Endometrial microvascular endothelial cells (primary cell): ENCODE measurements around the gene UBXN1. TPM values are rescaled to one million over a fixed set of nuclear protein-coding genes. Genes with fewer than 3 reads are reported as not detected.
"Not testable (repeated sequence)": the region's sequence is repeated elsewhere in the genome, so short reads cannot be mapped to it uniquely, and the experiment has no call there.

Experiments used
- in situ Hi-C: cut with HindIII; loops from 2 replicates; pipeline ENCODE4 v1.10.0; 2017; ENCODE audit warnings: low sequenced_read_pairs, low pct_unique_long_range_greater_than_20kb; ENCODE audit errors: inconsistent ontology term
- total RNA-seq: library from RNA; depleted of rRNA; stranded (reverse); fragments of >200 nt; gene quantifications from one replicate; pipeline ENCODE4 v1.2.3, GENCODE V29; 2015; ENCODE audit errors: inconsistent ontology term

Gene UBXN1
- total RNA-seq, 1 donor from 2014 or later = 89.8 TPM

DNA sequence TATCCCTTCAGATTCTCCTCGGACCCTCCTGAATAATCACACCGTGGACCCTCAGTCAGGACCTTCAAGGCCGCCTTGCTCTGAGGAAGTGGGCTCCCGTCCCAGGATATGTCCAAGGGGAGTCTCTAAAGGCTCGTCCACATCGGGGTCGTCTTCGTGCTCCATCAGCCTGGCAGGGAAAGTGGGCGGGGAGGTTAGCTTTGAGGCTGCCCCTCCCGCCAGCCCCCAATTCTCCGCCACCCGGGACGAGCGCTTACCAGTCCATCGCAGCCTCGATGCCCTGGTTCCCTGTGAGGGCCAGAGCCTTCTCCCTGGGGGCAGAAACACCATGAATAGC is 472 bp downstream of the UBXN1 start:
- in situ Hi-C loops = no loop called here

DNA sequence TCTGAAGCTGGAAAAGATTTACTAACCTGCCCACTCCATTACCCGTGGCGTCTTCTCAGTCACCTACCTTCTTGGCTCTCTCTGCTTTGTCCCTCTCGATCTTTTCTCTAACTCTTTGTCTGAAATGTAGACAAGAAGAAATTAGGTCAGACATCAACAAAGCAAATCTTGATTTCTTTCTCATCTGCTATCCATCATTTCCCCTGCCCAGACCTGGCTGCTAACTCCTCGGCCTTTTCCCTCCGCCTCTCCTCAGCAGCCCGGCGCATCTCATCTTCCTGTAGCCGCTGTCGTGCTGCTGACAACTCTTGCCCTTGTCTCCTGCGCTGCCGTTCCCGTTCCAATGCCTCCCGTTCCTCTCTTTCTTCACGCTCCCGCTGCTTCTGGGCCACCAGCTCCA is 1.2 kb downstream of the UBXN1 start:
- in situ Hi-C loops = no loop called here

DNA sequence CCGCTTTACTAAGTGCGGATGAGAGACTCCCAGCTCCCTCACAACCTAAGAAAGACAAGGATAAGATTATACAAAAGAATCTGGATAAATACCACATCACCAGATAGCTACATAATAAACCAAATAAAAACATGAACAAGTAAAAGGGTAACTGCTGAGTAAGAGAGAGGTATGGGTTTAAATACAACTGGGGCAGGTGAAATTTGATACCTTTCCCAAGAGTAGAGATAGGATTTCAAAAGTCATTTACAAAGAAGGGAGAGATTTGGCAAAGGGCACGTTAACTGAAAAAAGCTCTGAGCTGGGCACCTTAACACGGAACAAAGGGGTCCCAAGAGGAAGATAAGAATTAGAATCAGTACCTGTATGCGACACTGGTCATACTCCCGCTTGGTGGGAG is 1.7 kb downstream of the UBXN1 start:
- in situ Hi-C loops = no loop called here

DNA sequence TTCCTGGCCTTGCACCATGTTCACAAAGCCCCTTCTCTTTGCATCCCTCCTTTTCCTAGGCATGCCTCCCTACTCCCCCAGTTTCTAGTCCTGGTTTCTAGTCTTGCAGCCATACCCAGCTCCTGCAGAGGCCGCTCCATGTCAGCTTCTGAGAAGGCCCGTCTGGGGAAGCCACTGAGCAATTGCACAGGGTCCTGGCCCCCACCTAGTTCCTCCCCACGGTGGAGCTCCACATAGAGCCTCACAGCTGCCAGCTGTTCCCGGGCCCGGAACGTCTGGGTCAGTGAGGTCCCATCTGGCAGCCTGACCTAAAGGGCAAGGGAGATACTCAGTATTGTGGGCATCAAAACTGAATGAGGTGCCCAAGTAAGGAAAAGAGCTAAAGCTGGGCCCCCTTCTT is 2.2 kb downstream of the UBXN1 start:
- in situ Hi-C loops = no loop called here

DNA sequence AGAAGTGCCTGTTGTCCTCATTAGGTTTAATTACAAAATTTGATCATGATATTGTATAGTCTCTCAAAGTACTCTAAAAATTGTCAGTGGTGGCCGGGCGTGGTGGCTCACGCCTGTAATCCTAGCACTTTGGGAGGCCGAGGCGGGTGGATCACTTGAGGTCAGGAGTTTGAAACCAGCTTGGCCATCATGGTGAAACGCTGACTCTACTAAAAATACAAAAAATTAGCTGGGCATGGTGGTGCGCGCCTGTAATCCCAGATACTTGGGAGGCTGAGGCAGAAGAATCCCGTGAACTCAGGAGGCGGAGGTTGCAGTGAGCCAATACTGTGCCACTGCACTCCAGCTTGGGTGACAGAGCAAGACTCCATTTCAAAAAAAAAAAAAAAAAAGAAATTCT is 3.5 kb downstream of the UBXN1 start:
- in situ Hi-C loops = not testable (repeated sequence)

DNA sequence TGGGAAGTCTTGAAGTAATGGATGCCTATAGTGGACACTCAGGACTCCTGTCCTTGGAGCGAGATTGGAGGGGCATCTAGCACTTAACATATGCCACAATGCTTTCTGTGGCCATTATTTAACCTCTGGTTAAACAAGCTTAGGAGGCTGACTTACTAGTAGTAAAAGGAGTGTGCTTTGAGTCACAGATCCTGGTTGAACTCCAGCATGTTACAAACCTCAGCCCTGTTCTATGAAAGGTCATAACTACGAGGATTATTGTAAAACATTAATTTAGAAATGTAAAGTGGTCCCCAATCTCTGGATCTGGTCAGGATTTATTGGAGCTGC is 5.7 kb downstream of the UBXN1 start:
- in situ Hi-C loops = loop anchor here (25.0 kb wide), 1 partner anchor 111 kb away; the partner anchor contains the start of gene EEF1G

DNA sequence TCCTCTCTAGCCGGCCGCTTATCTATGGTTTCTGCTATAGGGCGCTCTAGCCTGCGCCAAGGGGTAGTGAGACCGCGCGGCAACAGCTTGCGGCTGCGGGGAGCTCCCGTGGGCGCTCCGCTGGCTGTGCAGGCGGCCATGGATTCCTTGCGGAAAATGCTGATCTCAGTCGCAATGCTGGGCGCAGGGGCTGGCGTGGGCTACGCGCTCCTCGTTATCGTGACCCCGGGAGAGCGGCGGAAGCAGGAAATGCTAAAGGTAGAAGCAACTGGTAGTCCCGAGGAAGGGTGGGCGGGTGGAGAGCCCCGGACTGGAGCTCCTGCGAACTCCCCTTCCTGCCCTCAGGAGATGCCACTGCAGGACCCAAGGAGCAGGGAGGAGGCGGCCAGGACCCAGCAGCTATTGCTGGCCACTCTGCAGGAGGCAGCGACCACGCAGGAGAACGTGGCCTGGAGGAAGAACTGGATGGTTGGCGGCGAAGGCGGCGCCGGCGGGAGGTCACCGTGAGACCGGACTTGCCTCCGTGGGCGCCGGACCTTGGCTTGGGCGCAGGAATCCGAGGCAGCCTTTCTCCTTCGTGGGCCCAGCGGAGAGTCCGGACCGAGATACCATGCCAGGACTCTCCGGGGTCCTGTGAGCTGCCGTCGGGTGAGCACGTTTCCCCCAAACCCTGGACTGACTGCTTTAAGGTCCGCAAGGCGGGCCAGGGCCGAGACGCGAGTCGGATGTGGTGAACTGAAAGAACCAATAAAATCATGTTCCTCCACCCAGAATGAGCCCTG is 7.1 kb downstream of the UBXN1 start, which contains the start of the genes LBHD1 and UQCC3:
LBHD1 (minus strand) TSS at position 660 of the 782 bp plus-strand sequence. CDS start 2,236 bp downstream, outside the sequence.
UQCC3 (plus strand) TSS at position 66 of the 782 bp plus-strand sequence; CDS start at position 139, 73 bp downstream.
- in situ Hi-C loops = loop anchor here (25.0 kb wide), 1 partner anchor 109 kb away; the partner anchor contains the start of gene EEF1G

DNA sequence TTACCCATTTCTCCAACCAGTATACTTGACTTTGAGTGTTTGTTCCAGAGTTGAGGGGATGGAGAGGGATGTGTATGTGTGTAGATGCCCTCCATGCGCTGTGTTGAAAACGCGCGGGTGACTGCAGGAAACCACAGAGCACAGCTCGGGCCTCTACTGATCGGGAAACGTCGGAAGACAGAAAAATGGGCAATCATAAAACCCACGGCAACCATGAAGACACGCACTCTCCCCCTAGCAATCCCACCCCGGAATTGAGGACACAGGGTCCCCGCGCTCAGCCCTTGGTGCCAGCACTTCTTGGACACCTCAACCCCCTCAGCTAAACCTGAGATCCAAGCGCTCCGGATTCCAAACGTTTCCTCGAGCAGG is 7.7 kb downstream of the UBXN1 start:
- in situ Hi-C loops = loop anchor here (25.0 kb wide), 1 partner anchor 109 kb away; the partner anchor contains the start of gene EEF1G

DNA sequence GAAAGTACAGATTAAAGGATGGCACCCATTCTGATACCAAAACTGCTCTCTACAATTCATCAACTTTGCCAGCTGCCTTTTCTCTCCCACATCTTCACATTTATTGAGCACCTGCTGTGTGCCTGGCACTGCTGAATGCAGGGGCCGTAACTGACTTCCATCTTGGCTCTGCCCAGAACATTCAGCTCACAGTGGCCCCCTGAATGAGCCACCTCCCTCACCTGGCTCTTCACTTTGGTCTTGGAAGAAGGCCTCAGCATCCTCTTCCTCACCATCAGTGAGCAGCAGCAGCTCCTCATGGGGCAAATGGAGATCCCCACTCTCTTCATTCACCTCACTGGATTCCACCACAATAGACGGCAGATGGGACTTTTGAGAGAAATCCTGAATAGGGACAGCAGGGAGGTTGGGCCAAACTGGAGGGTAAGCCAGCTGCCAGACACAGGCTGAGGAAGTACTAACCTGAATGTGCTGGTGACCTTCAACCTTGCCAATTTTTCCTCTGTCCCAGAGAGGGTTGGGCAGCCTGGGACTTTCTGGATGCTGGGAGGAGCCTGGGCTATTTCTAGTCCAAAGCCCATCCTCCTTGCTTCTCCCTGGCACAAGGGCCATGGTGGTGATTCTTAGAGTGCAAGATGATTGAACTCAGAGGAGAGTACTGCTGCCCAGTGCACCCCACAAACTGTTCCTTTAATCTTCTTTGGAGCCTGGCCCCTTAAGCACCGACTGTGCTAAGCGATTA is 9.3 kb downstream of the UBXN1 start:
- in situ Hi-C loops = loop anchor here (25.0 kb wide), 1 partner anchor 107 kb away; the partner anchor contains the start of gene EEF1G

DNA sequence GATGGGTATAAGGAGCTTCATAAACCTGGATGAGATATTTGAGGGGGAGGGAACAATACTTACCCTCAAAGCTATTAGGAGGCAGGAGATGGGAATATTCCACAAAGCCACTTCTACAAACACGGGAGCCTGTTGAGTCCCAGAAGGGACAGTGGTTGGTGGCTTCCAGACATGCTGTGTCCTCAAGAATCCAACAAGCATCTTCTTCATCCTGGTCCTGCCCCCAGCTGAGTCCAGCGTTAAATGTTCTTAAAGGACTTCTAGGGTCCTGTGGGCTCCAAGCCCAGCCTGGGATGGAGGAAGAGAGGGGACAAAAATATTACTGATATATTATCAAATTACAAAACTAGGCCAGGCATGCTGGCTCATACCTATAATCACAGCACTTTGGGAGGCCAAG is 11.4 kb downstream of the UBXN1 start:
- in situ Hi-C loops = loop anchor here (25.0 kb wide), 1 partner anchor 105 kb away; the partner anchor contains the start of gene EEF1G

DNA sequence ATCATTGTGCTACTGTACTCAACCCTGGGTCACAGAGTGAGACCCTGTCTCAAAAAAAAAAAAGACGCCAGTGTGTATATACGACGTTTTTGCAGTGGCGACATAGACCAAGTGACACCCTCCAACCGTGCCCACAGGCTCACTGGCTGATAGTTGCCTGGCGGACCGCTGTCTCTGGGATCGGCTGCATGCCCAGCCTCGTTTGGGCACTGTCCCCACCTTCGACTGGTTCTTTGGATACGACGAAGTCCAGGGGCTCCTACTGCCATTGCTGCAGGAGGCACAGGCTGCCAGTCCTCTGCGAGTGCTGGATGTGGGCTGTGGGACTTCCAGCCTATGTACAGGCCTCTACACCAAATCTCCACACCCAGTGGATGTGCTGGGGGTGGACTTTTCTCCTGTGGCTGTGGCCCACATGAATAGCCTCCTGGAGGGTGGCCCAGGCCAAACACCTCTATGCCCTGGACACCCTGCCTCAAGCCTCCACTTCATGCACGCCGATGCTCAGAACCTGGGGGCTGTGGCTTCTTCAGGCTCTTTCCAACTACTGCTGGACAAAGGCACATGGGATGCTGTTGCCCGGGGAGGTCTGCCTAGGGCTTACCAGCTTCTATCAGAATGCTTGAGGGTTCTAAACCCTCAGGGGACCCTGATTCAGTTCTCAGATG is 12.5 kb downstream of the UBXN1 start:
- in situ Hi-C loops = loop anchor here (25.0 kb wide), 1 partner anchor 104 kb away; the partner anchor contains the start of gene EEF1G

DNA sequence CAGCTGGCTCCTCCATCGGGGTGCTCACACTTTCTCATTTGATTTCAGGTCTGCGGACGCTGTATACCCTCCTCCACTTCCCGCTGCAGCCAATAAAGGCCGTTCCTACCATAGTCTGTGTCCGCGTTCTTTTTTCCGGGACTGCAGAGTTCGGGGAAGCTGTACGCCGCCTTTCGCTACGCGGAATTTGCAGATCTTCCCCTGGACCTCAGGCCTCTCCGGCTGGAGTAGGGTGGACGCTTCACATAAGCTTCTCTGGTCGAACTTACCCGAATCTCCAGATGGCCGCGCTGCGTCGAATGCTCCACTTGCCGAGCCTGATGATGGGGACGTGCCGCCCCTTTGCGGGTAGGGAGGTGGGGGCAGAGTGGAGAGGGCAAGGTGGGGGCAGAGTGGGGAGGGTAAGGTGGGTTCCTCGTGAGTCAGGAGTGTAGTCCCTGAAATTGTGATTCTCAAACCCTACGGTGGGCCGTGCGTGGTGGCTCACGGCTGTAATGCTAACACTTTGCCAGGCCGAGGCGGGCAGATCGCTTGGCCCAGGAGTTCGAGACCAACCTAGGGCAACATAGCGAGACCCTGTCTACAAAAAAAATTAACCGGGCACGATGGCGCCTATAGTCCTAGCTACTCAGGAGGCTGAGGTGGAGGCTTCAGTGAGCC is 13.1 kb downstream of the UBXN1 start:
- in situ Hi-C loops = loop anchor here (25.0 kb wide), 1 partner anchor 103 kb away; the partner anchor contains the start of gene EEF1G

DNA sequence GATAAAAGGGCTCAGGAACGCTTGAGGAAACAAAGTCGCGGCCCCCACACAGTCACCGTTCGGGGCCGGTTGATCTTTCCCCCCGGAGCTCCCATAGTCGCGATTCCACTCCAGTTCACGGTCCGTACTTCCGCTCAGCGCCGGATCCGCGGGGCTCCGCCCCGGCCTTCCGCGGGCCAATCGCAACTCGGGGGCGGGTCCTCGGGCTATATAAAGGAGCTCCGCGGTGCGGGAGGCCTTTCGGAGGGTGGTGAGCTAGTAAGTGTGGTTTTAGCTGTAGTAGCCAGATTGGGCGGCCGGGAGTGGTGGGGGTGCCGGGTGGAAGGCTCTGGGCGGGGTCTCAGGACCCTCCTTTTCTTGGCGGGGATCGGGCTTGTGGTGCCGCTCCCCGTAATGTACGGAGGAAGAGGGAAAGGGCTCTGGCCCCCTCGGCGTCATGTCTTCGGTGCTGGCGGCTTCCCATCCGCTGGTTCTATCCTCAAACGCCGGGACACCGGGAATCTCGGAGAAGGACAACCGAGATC is 13.7 kb downstream of the UBXN1 start, which contains the start of the genes C11orf98 and CSKMT:
C11orf98 (minus strand) TSS at position 136 of the 524 bp plus-strand sequence; CDS start at position 95, 41 bp downstream.
CSKMT (plus strand) TSS at position 238 of the 524 bp plus-strand sequence. CDS start 568 bp downstream, outside the sequence.
- in situ Hi-C loops = loop anchor here (25.0 kb wide), 1 partner anchor 103 kb away; the partner anchor contains the start of gene EEF1G

DNA sequence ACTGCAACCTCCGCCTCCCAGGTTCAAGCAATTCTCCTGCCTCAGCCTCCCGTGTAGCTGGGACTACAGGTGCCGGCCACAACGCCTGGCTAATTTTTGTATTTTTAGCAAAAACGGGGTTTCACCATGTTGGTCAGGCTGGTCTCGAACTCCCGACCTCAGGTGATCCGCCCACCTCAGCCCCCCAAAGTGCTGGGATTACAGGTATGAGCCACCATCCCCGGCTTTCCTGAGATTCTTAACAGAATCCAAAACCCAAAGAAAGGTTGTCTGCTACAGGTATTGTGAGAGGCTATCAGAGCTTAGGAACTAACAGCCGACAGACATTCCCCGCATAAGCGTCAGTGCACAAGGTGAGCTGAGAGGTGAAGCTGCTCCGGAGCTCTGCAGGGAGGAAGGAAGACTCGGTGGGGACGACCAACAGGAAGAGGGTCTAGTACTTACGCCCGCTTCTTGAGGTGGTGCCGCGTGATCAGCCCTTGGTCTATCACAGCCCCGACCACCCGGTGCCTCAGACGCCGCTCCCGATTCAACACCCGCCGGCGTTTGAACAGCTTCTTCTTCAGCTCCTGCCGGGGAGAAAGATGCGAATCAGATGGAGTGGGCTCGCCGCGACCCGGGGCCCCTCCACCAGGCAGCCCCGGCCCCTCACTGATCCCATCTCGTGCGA is 14.3 kb downstream of the UBXN1 start:
- in situ Hi-C loops = loop anchor here (25.0 kb wide), 1 partner anchor 102 kb away; the partner anchor contains the start of gene EEF1G

DNA sequence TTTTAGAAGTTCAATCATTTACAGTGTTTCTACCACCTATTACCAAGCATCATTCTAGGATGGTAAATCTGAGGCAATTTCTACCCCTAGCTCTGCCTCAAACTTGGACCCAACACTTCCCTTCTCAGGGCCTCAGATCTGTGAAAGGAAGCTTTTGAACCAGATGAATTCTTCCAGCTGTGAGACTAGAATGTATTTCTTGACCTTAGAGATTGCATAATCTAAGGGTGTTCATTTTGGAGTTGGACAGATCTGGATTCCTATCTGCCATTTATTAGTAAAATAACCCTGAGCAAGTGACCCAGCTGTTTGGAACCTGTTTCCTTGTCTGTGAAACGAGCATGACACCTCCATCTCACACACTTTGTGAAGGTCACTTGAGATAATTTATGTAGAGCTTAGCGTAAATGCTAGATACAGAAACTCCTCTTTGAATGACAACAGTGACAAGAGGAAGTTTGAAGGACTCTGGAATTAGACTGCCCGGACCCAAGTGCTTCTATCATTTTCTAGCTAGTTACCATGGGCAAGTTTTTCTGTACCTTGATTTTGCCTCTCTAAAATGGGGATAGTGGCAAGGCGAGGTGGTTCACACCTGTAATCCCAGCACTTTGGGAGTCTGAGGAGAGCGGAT is 22.0 kb downstream of the UBXN1 start:
- in situ Hi-C loops = loop anchor here (25.0 kb wide), 1 partner anchor 95 kb away; the partner anchor contains the start of gene EEF1G

DNA sequence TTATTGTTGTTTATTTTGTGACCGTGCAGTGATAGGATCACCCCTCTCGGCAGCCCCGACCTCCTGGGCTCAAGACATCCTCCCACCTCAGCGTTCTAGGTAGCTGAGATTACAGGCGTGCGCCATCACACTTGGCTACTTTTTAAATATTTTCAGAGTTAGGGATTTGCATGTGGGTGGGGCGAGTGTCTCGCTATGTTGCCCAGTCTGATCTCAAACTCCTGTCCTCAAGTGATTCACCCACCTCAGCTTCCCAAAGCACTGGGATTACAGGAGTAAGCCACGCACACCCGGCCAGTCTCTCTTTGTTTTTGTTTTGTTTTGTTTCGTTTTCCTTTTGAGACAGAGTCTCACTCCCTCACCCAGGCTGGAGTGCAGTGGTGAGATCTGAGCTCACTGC is 24.6 kb downstream of the UBXN1 start:
- in situ Hi-C loops = loop anchor here (25.0 kb wide), 1 partner anchor 92 kb away; the partner anchor contains the start of gene EEF1G
